Measurements from ENCODE around the gene SAP30BP.

GRCh38 chr17:75733471-75733870 lies 66.3 kb downstream of the SAP30BP start:
- no peak for TF ChIP-seq POLR2A (IDR thresholded peaks at IDR 0.05; ENCODE audit: borderline replicate concordance, extremely low read depth, insufficient read depth, insufficient read length)
- no peak for TF ChIP-seq MAX (IDR thresholded peaks at IDR 0.05)
- TF ChIP-seq EZH2 (IDR thresholded peaks at IDR 0.05): no peak
- TF ChIP-seq EZH2phosphoT487 (IDR thresholded peaks at IDR 0.05; ENCODE audit: borderline replicate concordance): no peak
- TF ChIP-seq SIN3A (IDR thresholded peaks at IDR 0.05; ENCODE audit: low read depth): no peak
- TF ChIP-seq CTCF (IDR thresholded peaks at IDR 0.05 in 2 of 3, conservative IDR thresholded peaks at IDR 0.05 in 1 of 3; ENCODE audit: borderline replicate concordance in 1 of 3, insufficient read depth in 1 of 3, low read depth in 2 of 3, low read length in 2 of 3): no peak
- no peak for TF ChIP-seq POLR2AphosphoS5 (IDR thresholded peaks at IDR 0.05; ENCODE audit: low read depth, low read length)
